Mesendoderm (in vitro differentiated cells): ENCODE results near the gene NBPF6.
"Not testable (repeated sequence)": the region's sequence is repeated elsewhere in the genome, so short reads cannot be mapped to it uniquely, and the experiment has no call there.

ENCODE experiments used
- DNase-seq: peaks from one replicate; pipeline ENCODE4 v3.0.0; 2013
- H2AK5ac ChIP-seq: 2 replicates; pipeline ENCODE4 v1.6.1; 2013; ENCODE audit warnings: low read length, inconsistent platforms
- H2BK120ac ChIP-seq: 2 replicates; pipeline ENCODE4 v1.6.1; 2013; ENCODE audit warnings: low read depth, mild to moderate bottlenecking, low read length, moderate library complexity, mixed read lengths
- H2BK15ac ChIP-seq: replicated peaks from 2 replicates; pipeline ENCODE4 v1.6.1; 2013; ENCODE audit warnings: low read depth, mild to moderate bottlenecking, moderate library complexity
- H2BK5ac ChIP-seq: 2 replicates; pipeline ENCODE4 v1.6.1; 2013; ENCODE audit warnings: low read length, inconsistent platforms
- H3K18ac ChIP-seq: 2 replicates; pipeline ENCODE4 v1.6.1; 2013; ENCODE audit warnings: mild to moderate bottlenecking, low read length, mixed read lengths
- H3K23ac ChIP-seq: one replicate; pipeline ENCODE4 v1.6.1; 2013; ENCODE audit warnings: low read length
- H3K27ac ChIP-seq: 2 replicates; pipeline ENCODE4 v1.5.1; 2013; ENCODE audit warnings: low read depth, mild to moderate bottlenecking, inconsistent platforms, low read length, moderate library complexity
- H3K27me3 ChIP-seq: 2 replicates; pipeline ENCODE4 v1.6.1; 2013; ENCODE audit warnings: low read length, control low read depth, mild to moderate bottlenecking, inconsistent platforms; ENCODE audit not compliant: insufficient read depth, poor library complexity
- H3K36me3 ChIP-seq: 2 replicates; pipeline ENCODE4 v1.6.1; 2013; ENCODE audit warnings: low read length, inconsistent platforms; ENCODE audit not compliant: control insufficient read depth, insufficient read depth
- H3K4ac ChIP-seq: one replicate; pipeline ENCODE4 v1.6.1; 2013; ENCODE audit warnings: low read depth, mild to moderate bottlenecking, low read length, moderate library complexity
- H3K4me1 ChIP-seq: 2 replicates; pipeline ENCODE4 v1.6.1; 2013; ENCODE audit warnings: low read depth, low read length, inconsistent platforms; ENCODE audit not compliant: control insufficient read depth
- H3K4me2 ChIP-seq: 2 replicates; pipeline ENCODE4 v1.6.1; 2013; ENCODE audit warnings: low read length
- H3K4me3 ChIP-seq: 2 replicates; pipeline ENCODE4 v1.5.1; 2013; ENCODE audit warnings: mild to moderate bottlenecking, low read length
- H3K56ac ChIP-seq: one replicate; pipeline ENCODE4 v1.6.1; 2013; ENCODE audit warnings: low read length
- H3K79me1 ChIP-seq: 2 replicates; pipeline ENCODE4 v1.6.1; 2013; ENCODE audit warnings: low read length, inconsistent platforms
- H3K79me2 ChIP-seq: 2 replicates; pipeline ENCODE4 v1.6.1; 2013; ENCODE audit warnings: mild to moderate bottlenecking, low read length; ENCODE audit not compliant: control insufficient read depth, insufficient read depth
- H3K9ac ChIP-seq: 2 replicates; pipeline ENCODE4 v1.6.1; 2013; ENCODE audit warnings: low read length, inconsistent platforms
- H4K5ac ChIP-seq: one replicate; pipeline ENCODE4 v1.6.1; 2013; ENCODE audit warnings: low read length
- H4K8ac ChIP-seq: one replicate; pipeline ENCODE4 v1.6.1; 2013; ENCODE audit warnings: low read depth, mild to moderate bottlenecking, control low read depth, low read length, moderate library complexity
- WGBS: extraction: QIAGEN DNeasy Blood & Tissue Kit; methylation state at CpG from one replicate; pipeline ENCODE4 v1.1.7; 2013; ENCODE audit warnings: low lambda C conversion rate, missing lambda C conversion rate; ENCODE audit not compliant: insufficient coverage; ENCODE audit errors: extremely low coverage; 5-methylcytosine and 5-hydroxymethylcytosine counted together

NBPF6 gene

GRCh38 chr1:108512239-108513043 is 62.3 kb downstream of the NBPF6 start:
- Histone ChIP-seq H3K79me1 (no peaks in the 10 kb centered on the region), H2BK5ac (no peak overlapping the region), H3K36me3 (no peaks in the 10 kb centered on the region), H3K27ac (no peak overlapping the region), H4K5ac (no peak overlapping the region), H3K23ac (no peak overlapping the region), H3K18ac (no peak overlapping the region), H2AK5ac (no peak overlapping the region), H3K4ac (no peak overlapping the region), H3K9ac (no peak overlapping the region), H3K79me2 (no peaks in the 10 kb centered on the region), H3K4me1 (no peaks in the 10 kb centered on the region), H2BK15ac (no peak overlapping the region), H3K4me3 (no peak overlapping the region), H3K56ac (no peak overlapping the region), H2BK120ac (no peak overlapping the region), H4K8ac (no peak overlapping the region), H3K27me3 (no peaks in the 10 kb centered on the region), H3K4me2 (no peak overlapping the region)
- no CpG with 5 or more reads among the region's 6 CpGs for WGBS
- peak; percentile 26 for DNase-seq

GRCh38 chr1:108513044-108513415 is 62.9 kb downstream of the NBPF6 start:
- no peak overlapping the region for H2AK5ac ChIP-seq
- H2BK120ac ChIP-seq = no peak overlapping the region
- no peak for DNase-seq
- no CpG with 5 or more reads among the region's 2 CpGs for WGBS
- no peak overlapping the region for H3K4me2 ChIP-seq
- H3K36me3 ChIP-seq = no peaks in the 10 kb centered on the region
- H3K27me3 ChIP-seq = no peaks in the 10 kb centered on the region
- H4K8ac ChIP-seq = no peak overlapping the region
- H3K18ac ChIP-seq = no peak overlapping the region
- H3K79me2 ChIP-seq = no peaks in the 10 kb centered on the region
- H3K4ac ChIP-seq = no peak overlapping the region
- no peaks in the 10 kb centered on the region for H3K79me1 ChIP-seq
- H3K27ac ChIP-seq = no peak overlapping the region
- H3K4me3 ChIP-seq = no peak overlapping the region
- H4K5ac ChIP-seq = no peak overlapping the region
- H3K9ac ChIP-seq = no peak overlapping the region
- H3K56ac ChIP-seq = no peak overlapping the region
- no peak overlapping the region for H3K23ac ChIP-seq
- H2BK15ac ChIP-seq = no peak overlapping the region
- H3K4me1 ChIP-seq = no peaks in the 10 kb centered on the region
- no peak overlapping the region for H2BK5ac ChIP-seq

- not testable (repeated sequence) for H3K4me2 ChIP-seq, H2BK5ac ChIP-seq, DNase-seq, H2AK5ac ChIP-seq, H3K79me1 ChIP-seq, H3K27ac ChIP-seq, H4K5ac ChIP-seq, H3K36me3 ChIP-seq, H3K9ac ChIP-seq, H3K23ac ChIP-seq, H3K4me3 ChIP-seq, H3K18ac ChIP-seq, H4K8ac ChIP-seq, H3K79me2 ChIP-seq, H2BK15ac ChIP-seq, H3K27me3 ChIP-seq, H2BK120ac ChIP-seq, H3K4me1 ChIP-seq, H3K56ac ChIP-seq, H3K4ac ChIP-seq
- WGBS = no CpG with 5 or more reads among the region's 2 CpGs
Observed at GRCh38 chr1:108513914-108514313, 63.8 kb downstream of the NBPF6 start.

GRCh38 chr1:108517301-108517897 is 67.3 kb downstream of the NBPF6 start:
- not testable (repeated sequence) for H4K8ac ChIP-seq, H4K5ac ChIP-seq, H3K4me2 ChIP-seq, H3K23ac ChIP-seq, H3K4ac ChIP-seq, H3K27ac ChIP-seq, H3K79me1 ChIP-seq, H2BK120ac ChIP-seq, H3K18ac ChIP-seq, H2BK15ac ChIP-seq, H3K4me3 ChIP-seq, H2BK5ac ChIP-seq, H3K56ac ChIP-seq, H3K9ac ChIP-seq, H3K79me2 ChIP-seq, H2AK5ac ChIP-seq, H3K36me3 ChIP-seq, H3K4me1 ChIP-seq, H3K27me3 ChIP-seq
- WGBS = no CpG with 5 or more reads among the region's 6 CpGs
- DNase-seq = peak; percentile 10
